Measurements from ENCODE around the gene DDTL. TPM values are rescaled to one million over a fixed set of nuclear protein-coding genes. Genes with fewer than 3 reads are reported as not detected.

The DDTL gene
- total RNA-seq, 1 experiment from 2014 or later, result not detected

DNA sequence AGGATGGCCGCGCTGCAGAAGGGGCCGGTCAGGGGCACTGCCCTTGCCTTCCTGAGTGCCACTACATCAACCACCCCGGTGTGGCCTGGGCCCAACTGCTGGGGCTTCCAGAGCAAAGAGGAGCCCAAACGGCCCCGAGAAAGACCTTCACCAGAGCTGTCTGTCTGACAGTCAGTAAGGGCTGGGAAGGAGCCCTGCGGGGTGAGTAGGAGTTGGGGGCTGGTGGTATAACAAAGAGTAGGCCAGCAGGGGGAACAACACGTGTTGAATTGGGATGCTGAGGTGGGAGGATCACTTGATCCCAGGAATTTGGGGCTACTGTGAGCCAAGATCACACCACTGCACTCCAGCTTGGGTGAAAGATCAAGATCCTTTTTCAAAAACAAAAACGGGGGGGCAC is 34.6 kb downstream of the DDTL start:
- H3K4me3 ChIP-seq (ENCODE audit: low read depth, low read length, poor library complexity, severe bottlenecking), result no peak overlapping the region
- H3K36me3 ChIP-seq (ENCODE audit: insufficient read depth, low read length, poor library complexity, severe bottlenecking), result no peaks in the 10 kb centered on the region
- no TSS peak for BruUV-seq (replicated peaks)
- POLR2A ChIA-PET (ENCODE audit: low non-redundant PET), result no interaction called here
- intact Hi-C loops (cut with micrococcal nuclease; ENCODE audit: unreplicated experiment), result no loop called here
- no peak for DNase-seq (ENCODE audit: low spot score)
- no peak overlapping the region for H3K27ac ChIP-seq (ENCODE audit: low read depth, low read length, poor library complexity, severe bottlenecking)
- no peaks in the 10 kb centered on the region for H3K27me3 ChIP-seq (replicated peaks; ENCODE audit: insufficient read depth, low read depth, low read length, poor library complexity)
- H3K4me1 ChIP-seq (ENCODE audit: insufficient read depth, low read length, poor library complexity, severe bottlenecking), result no peaks in the 10 kb centered on the region
- no peaks in the 10 kb centered on the region for H3K9me3 ChIP-seq (ENCODE audit: low read depth, low read length, poor library complexity, severe bottlenecking)
- TF ChIP-seq, protein P1, sequence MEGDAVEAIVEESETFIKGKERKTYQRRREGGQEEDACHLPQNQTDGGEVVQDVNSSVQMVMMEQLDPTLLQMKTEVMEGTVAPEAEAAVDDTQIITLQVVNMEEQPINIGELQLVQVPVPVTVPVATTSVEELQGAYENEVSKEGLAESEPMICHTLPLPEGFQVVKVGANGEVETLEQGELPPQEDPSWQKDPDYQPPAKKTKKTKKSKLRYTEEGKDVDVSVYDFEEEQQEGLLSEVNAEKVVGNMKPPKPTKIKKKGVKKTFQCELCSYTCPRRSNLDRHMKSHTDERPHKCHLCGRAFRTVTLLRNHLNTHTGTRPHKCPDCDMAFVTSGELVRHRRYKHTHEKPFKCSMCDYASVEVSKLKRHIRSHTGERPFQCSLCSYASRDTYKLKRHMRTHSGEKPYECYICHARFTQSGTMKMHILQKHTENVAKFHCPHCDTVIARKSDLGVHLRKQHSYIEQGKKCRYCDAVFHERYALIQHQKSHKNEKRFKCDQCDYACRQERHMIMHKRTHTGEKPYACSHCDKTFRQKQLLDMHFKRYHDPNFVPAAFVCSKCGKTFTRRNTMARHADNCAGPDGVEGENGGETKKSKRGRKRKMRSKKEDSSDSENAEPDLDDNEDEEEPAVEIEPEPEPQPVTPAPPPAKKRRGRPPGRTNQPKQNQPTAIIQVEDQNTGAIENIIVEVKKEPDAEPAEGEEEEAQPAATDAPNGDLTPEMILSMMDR (conservative IDR thresholded peaks at IDR 0.05; ENCODE audit: low read depth, low read length), result no peak
- no peak for TF ChIP-seq EZH2 (IDR thresholded peaks at IDR 0.05; ENCODE audit: borderline replicate concordance, low read depth, low read length, poor library complexity, severe bottlenecking)
- CTCF ChIA-PET, result no interaction called here

DNA sequence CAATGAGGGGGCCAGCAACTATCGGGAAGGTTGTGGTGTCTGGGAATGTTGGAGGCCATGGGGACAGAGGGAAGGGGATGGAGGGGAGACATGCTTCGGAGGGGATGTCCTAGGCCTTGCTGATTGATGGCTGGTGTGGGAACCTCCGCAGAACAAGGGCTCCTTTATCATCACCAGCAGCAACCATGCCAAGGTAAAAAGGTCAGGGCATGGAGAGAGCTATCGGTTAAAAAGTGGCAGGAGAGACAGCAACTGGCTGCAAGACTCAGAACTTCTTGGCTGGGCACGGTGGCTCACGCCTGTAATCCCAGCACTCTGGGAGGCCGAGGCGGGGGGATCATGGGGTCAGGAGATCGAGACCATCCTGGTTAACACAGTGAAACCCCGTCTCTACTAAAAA is 35.6 kb downstream of the DDTL start:
- intact Hi-C loops (cut with micrococcal nuclease; ENCODE audit: unreplicated experiment), result no loop called here
- Histone ChIP-seq H3K36me3 (ENCODE audit: insufficient read depth, low read length, poor library complexity, severe bottlenecking) (no peaks in the 10 kb centered on the region), H3K27me3 (replicated peaks; ENCODE audit: insufficient read depth, low read depth, low read length, poor library complexity) (no peaks in the 10 kb centered on the region), H3K27ac (ENCODE audit: low read depth, low read length, poor library complexity, severe bottlenecking) (no peak overlapping the region), H3K4me1 (ENCODE audit: insufficient read depth, low read length, poor library complexity, severe bottlenecking) (no peaks in the 10 kb centered on the region), H3K4me3 (ENCODE audit: low read depth, low read length, poor library complexity, severe bottlenecking) (no peak overlapping the region), H3K9me3 (ENCODE audit: low read depth, low read length, poor library complexity, severe bottlenecking) (no peaks in the 10 kb centered on the region)
- TF ChIP-seq, protein P1 (conservative IDR thresholded peaks at IDR 0.05; ENCODE audit: low read depth, low read length), result no peak
- TF ChIP-seq EZH2 (IDR thresholded peaks at IDR 0.05; ENCODE audit: borderline replicate concordance, low read depth, low read length, poor library complexity, severe bottlenecking), result no peak
- no TSS peak for BruUV-seq (replicated peaks)
- ChIA-PET POLR2A (ENCODE audit: low non-redundant PET) (interaction anchor here (0.6 kb wide), 1 partner anchor 88 kb away, joined by 5 read pairs; no protein-coding TSS in a partner anchor), CTCF (no interaction called here)
- DNase-seq (ENCODE audit: low spot score), result no peak

GRCh38 chr22:24002851-24003250 is 36.2 kb downstream of the DDTL start:
- no peak overlapping the region for H3K27ac ChIP-seq (ENCODE audit: low read depth, low read length, poor library complexity, severe bottlenecking)
- no peaks in the 10 kb centered on the region for H3K27me3 ChIP-seq (replicated peaks; ENCODE audit: insufficient read depth, low read depth, low read length, poor library complexity)
- no TSS peak for BruUV-seq (replicated peaks)
- H3K9me3 ChIP-seq (ENCODE audit: low read depth, low read length, poor library complexity, severe bottlenecking), result no peaks in the 10 kb centered on the region
- no peaks in the 10 kb centered on the region for H3K4me1 ChIP-seq (ENCODE audit: insufficient read depth, low read length, poor library complexity, severe bottlenecking)
- H3K36me3 ChIP-seq (ENCODE audit: insufficient read depth, low read length, poor library complexity, severe bottlenecking), result no peaks in the 10 kb centered on the region
- intact Hi-C loops (cut with micrococcal nuclease; ENCODE audit: unreplicated experiment), result no loop called here
- DNase-seq (ENCODE audit: low spot score), result no peak
- no peak overlapping the region for H3K4me3 ChIP-seq (ENCODE audit: low read depth, low read length, poor library complexity, severe bottlenecking)
- CTCF ChIA-PET, result no interaction called here
- TF ChIP-seq, protein P1 (conservative IDR thresholded peaks at IDR 0.05; ENCODE audit: low read depth, low read length), result no peak
- TF ChIP-seq EZH2 (IDR thresholded peaks at IDR 0.05; ENCODE audit: borderline replicate concordance, low read depth, low read length, poor library complexity, severe bottlenecking), result no peak
- POLR2A ChIA-PET (ENCODE audit: low non-redundant PET), result no interaction called here

All from A673 (cell line).